GM19099 (cell line): Measurements from ENCODE around the gene TANC1.

Source experiments
- POLR2A ChIP-seq: IDR thresholded peaks from 3 replicates; pipeline ENCODE4 v1.6.1; 2011; ENCODE audit warnings: low read depth; ENCODE audit not compliant: insufficient read length; ENCODE audit errors: extremely low read depth

TANC1 gene

DNA sequence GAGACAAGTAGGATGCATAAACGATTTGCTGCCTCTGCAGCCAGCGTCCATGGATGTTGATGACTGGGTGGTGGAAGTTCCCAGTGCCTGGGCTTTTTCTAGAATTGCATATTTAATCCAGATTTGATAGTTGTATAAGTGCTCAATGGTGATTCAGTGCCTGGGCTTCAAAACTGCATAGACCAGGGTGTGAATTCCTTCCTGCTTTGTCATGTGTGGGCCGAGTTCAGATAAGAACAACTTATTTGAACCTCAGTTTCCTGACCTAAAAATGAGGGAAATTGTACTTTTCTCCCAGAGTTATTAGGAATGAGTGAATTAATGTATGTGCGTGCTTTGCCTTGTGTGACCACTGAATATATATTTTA lies 163.5 kb downstream of the TANC1 start:
- TF ChIP-seq POLR2A = no peak

DNA sequence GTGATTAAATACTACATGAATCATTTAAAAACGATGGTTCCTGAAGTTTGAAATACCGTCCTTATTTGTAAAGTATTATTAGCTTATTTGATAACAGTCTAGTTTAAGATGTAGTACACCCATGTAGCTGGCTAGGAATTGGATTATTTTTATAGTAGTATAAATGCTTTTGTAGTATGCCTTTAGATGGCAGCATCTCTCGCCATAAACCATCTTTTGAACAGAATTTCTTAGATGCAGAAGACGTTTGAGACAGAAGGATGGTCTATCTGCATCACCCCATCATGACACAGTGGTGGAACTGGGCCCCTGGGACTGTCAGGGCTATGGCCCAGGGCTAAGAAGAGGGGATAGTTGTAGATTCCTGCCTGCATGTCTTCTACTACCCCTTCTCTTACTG lies 165.4 kb downstream of the TANC1 start:
- no peak for TF ChIP-seq POLR2A

- no peak for TF ChIP-seq POLR2A
These were observed 166.5 kb downstream of the TANC1 start for GRCh38 chr2:159134979-159135378.

DNA sequence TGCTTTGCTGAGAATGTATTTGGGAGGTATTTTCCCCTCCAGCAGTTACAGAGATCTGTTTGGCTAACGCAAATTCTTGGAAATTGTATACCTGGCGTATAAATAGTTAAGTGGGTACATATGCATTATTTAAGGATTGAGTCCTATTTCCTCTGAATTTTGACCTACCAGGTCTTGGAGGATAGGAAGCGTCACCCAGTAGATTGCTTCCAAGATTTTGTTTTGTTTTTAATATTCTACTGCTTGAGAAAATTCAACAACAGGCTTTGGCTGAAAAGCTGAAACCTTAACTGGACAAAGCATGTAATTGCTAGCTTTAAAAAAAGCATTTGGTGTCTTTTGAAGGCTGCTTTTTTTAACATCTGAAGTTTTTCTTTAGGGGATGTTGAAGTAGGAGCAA lies 168.0 kb downstream of the TANC1 start:
- no peak for TF ChIP-seq POLR2A

- no peak for TF ChIP-seq POLR2A
These were observed 169.2 kb downstream of the TANC1 start for GRCh38 chr2:159137511-159138241.

DNA sequence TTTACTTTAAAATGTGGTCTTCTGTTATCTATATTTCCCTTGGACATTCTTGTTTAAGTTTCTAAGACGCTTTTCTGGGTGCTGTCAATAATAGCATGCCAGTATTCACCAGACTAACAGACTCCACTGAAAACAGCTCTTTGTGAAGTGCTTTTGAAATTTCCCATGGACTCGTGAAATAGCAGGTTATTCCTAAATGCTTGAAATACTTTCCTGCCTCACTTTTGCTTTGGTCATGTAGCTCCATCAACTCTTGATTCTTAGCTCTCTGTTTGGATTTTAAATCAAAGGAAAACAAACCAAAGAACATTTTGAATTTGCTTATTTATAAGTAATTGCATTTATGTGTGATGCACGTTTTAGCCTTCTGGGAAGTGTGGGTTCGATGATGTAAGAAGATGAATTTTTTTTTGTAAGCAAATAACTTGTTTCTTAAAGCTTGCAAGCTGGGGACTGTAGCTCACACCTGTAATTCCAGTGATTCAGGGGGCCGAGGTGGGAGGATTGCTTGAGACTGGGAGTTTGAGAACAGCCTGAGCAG lies 170.3 kb downstream of the TANC1 start:
- TF ChIP-seq POLR2A = no peak

GRCh38 chr2:159139216-159139933 lies 170.9 kb downstream of the TANC1 start:
- no peak for TF ChIP-seq POLR2A

GRCh38 chr2:159140070-159140769 lies 171.8 kb downstream of the TANC1 start:
- no peak for TF ChIP-seq POLR2A

GRCh38 chr2:159144776-159145614 lies 176.6 kb downstream of the TANC1 start:
- no peak for TF ChIP-seq POLR2A

DNA sequence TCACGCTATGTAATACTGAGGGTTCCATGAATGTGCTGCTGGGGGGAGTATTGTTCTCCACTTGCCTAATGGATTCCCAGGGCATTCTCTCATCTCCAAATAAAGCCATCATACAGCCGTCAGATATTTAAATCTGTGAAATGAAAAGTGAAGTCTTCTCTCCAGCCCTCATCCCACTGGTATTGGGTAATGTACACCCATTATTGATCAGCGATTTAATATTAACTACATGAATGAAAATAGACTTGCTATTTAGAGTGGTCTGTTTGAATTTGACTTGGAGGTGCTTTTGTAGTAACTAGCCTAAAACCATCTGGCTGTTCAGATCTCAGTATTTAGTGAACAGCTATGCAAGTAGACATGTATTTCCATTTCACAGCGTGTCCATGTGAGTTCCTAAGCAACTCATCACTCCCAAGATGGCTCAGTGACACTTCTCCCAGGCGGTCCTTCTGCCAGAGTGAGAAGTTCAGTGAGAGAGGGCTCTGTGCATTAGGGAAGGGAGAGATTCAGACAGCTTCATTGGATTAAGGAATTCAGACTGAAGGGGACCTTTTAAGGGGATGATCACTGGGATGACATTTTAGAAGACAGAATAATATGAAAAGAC lies 177.4 kb downstream of the TANC1 start:
- TF ChIP-seq POLR2A = no peak

DNA sequence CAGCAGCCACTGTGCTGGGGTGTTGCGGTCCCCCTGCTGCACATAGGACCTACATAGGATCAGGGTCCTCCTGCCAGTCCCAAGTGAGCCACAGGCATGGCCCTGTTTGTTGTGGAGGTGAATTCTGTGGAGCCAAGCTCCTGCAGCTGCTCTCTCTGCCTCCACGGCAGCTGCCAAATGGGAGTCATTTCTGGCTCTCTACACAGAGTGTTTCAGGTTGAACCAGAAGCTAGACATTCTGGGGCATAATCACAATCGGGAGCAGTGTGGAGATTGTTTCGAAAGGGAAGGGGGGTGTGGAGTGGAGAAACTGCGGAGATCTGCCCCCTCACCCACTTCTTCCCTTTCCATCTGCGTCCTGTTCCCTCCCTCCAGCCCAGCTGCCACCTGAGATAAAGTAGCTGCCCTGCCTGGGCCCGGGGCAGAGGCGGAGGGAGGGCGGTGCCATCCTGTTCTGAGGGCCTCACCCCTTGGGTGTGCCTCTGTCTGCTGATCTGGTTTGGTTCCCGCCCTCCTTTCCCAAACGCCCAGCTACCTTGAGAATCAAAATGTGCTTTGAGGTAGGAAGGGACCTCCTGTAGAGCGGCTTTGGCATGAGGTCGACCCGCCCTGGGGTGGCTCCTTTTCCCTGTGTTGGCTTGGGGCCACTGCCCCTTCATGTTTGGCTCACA lies 178.7 kb downstream of the TANC1 start:
- TF ChIP-seq POLR2A = no peak

DNA sequence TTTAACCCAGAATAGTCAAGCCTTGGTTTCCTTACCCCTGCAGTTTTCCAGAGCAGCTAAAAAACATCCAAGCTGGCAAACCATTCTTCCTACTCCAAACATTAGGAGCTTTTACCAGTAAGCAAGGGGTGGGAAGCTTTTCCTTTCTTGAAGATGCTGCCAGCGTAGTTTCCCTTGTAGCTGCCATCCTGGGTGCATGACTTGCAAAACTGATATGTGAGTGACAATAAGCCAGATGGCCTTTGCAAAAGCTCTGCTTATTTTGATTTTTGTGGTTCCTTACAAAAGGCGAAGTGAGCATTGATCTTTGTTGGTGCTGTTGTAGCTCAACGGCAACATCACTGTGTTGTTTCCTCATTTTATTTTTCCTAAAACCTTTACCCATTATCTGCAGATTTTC lies 179.2 kb downstream of the TANC1 start:
- no peak for TF ChIP-seq POLR2A

DNA sequence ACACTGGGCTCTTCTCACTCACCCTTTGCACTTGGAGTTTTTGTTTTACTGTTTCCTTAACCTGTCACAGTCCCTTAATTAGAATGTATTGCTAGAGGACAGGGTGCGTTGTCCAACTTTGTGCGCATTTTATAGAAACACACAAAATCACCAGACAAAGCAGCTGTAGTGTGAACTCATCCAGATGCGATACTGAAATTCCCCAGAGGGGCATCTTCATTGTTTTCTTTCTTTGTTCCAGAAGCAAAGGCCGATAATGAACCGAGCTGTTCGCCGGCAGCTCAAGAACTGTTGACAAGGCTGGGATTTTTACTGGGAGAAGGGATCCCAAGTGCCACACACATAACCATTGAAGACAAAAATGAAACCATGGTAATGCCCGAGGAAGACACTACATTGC lies 180.5 kb downstream of the TANC1 start:
- TF ChIP-seq POLR2A = no peak

DNA sequence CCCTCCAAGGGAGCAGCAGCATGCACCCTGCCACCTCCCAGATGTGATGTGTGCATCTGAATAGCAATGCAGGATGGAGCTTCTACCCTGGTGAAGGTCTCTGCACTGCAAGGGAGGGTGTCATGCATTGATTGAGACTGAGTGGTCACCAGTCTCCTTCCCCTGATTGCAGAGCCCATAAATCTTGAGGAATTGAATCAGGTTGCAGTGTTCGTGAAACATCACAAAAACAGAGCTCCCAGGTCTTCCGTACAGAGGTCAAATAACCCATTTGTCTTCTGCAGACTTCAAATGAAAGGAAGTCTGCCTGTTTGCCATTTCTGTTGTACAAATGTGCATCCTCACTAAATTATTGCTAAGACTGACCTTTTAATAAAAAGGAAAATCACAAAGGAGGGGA lies 181.3 kb downstream of the TANC1 start:
- no peak for TF ChIP-seq POLR2A

DNA sequence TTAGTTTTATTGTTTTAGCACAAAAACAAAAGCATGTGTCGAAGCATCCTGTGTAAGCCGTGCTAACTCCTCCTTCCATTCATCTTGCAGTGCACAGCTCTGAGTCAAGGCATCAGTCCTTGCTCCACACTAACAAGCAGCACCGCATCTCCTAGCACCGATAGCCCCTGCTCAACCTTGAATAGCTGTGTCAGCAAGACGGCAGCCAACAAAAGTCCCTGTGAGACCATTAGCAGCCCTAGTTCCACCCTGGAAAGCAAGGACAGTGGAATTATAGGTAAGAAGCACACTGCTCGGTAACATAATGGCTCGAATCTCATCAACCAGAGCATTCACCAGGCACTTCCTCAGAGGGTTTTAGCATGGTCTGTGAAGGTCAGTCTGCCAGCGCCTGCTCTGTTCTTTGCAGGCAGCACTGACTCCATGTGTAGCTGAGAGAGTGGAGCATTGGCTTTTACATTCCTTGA lies 181.9 kb downstream of the TANC1 start:
- no peak for TF ChIP-seq POLR2A
